Iris pigment epithelial cell (primary cell): ENCODE data around the gene GRK3.
A peak's percentile ranks its signal among the peaks of the same experiment; 100 is the strongest.

Experiments
- DNase-seq: peaks from one replicate; pipeline ENCODE4 v3.0.0-alpha.2; 2011; ENCODE audit warnings: low read depth

The GRK3 gene

GRCh38 chr22:25663654-25664053, 99.2 kb downstream of the GRK3 start:
- DNase-seq: no peak

GRCh38 chr22:25666308-25666707, 101.8 kb downstream of the GRK3 start:
- DNase-seq: no peak

- DNase-seq: peak; percentile 74
Measured at GRCh38 chr22:25668437-25668836, 104.0 kb downstream of the GRK3 start.

GRCh38 chr22:25669253-25670069, 105.0 kb downstream of the GRK3 start:
- no peak for DNase-seq

- no peak for DNase-seq
Measured at GRCh38 chr22:25670070-25670461, 105.6 kb downstream of the GRK3 start.

GRCh38 chr22:25672289-25673084, 108.0 kb downstream of the GRK3 start:
- DNase-seq: no peak

GRCh38 chr22:25673713-25674112, 109.2 kb downstream of the GRK3 start:
- no peak for DNase-seq

GRCh38 chr22:25677631-25678030, 113.2 kb downstream of the GRK3 start:
- no peak for DNase-seq

GRCh38 chr22:25680051-25680450, 115.6 kb downstream of the GRK3 start:
- no peak for DNase-seq

GRCh38 chr22:25680956-25681355, 116.5 kb downstream of the GRK3 start:
- no peak for DNase-seq

GRCh38 chr22:25682109-25682508, 117.6 kb downstream of the GRK3 start:
- DNase-seq: no peak

- no peak for DNase-seq
Measured at GRCh38 chr22:25688627-25689026, 124.2 kb downstream of the GRK3 start.

GRCh38 chr22:25689631-25690030, 125.2 kb downstream of the GRK3 start:
- peak; percentile 59 for DNase-seq

GRCh38 chr22:25690798-25691197, 126.3 kb downstream of the GRK3 start:
- DNase-seq: no peak

GRCh38 chr22:25692397-25693267, 128.2 kb downstream of the GRK3 start:
- DNase-seq: no peak

- DNase-seq: no peak
Measured at GRCh38 chr22:25693268-25693565, 128.7 kb downstream of the GRK3 start.

- DNase-seq: no peak
Measured at GRCh38 chr22:25694196-25694907, 129.9 kb downstream of the GRK3 start.

- DNase-seq: no peak
Measured at GRCh38 chr22:25695146-25695545, 130.7 kb downstream of the GRK3 start.

- no peak for DNase-seq
Measured at GRCh38 chr22:25696763-25697162, 132.3 kb downstream of the GRK3 start.

- DNase-seq: no peak
Measured at GRCh38 chr22:25697181-25697664, 132.7 kb downstream of the GRK3 start.

- DNase-seq: no peak
Measured at GRCh38 chr22:25697978-25698377, 133.5 kb downstream of the GRK3 start.

- DNase-seq: no peak
Measured at GRCh38 chr22:25698461-25698860, 134.0 kb downstream of the GRK3 start.
